Activated CD8-positive, alpha-beta memory T cell treated with anti-CD3 and anti-CD28 coated beads, Interleukin-2, amount 50 U/mL, for 4 hours (primary cell): Measurements from ENCODE around the gene PARM1.

Source experiments
- DNase-seq: peaks from one replicate; pipeline ENCODE4 v3.0.0-alpha.2; 2020

PARM1 gene

DNA sequence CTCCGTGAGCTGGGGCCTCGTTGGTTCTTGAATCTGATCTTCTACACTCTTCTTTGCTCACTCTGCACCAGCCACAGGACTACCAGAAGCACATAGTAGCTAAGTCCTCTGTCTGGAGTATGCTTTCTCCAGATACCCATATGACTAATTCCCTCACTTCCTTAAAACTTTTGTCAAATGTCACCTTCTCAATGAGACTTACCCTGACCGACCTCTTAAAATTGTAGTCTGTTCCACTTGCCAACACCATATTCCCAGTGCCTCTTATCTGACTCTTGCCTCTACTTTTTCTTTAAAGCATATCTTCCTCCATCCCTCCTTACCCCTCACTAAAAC lies 10.0 kb downstream of the PARM1 start:
- DNase-seq: no peak

DNA sequence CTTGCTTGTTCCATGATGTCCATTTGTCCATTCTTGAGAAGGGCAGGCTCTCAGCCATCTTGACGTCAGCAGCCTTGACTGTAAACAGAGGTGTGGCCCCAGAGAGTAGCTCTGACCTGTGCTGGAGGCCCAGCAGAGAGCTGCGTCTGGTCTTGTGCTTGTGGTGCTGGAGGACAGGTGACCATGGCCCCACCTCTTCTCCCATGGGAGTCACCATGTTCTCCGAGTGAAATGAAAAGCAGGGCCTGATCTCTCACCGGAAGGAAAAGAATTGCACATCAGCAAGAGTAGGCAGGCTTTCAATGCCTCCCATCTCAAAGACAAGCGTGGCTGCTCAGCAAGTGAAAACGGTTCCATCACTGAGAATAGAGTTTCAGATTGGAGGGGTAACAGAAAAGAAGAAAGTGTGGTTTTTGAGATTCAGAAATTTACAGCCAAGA lies 11.5 kb downstream of the PARM1 start:
- DNase-seq: no peak

GRCh38 chr4:74946196-74946595 lies 13.3 kb downstream of the PARM1 start:
- no peak for DNase-seq

DNA sequence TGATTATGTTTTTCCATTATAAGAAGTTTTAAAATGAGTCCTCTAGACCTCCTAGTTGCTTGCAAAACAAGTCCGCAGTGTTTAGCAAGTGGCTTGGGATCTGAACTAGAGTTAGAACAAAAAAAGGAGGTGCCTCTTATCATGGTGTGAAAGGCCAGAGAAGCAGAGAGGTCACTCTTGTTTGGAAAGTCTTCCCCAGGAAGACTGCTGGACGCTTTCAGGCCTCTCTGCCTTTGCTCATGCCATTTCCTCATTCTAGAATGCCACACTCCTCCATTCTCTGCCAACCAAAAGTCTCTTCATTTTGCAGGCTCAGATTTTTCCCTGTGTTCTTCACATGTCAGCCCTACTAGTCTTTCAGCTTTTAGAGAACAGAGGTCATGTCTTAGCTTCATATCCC lies 14.9 kb downstream of the PARM1 start:
- no peak for DNase-seq

GRCh38 chr4:74948236-74948635 lies 15.3 kb downstream of the PARM1 start:
- no peak for DNase-seq

DNA sequence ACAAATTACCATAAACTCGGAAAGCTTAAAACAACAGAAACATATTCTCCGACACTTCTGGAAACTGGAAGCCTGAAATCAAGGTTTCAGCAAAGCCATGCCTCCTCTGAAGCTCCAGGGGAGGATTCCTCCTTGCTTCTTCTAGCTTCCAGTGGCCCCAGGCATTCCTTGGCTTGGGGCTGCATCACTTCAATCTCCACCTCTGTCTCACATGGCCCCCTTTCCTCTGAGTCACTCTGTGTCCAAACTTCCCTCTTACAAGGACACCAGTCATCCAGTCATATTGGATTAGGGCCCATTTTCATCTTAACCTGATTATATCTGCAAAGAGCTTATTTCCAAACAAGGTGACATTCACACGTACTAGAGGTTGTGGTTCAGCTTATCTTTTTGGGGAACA lies 17.3 kb downstream of the PARM1 start:
- DNase-seq: no peak

- DNase-seq: no peak
Measured at GRCh38 chr4:74950882-74951281, 18.0 kb downstream of the PARM1 start.

GRCh38 chr4:74953647-74954046 lies 20.7 kb downstream of the PARM1 start:
- DNase-seq: no peak

DNA sequence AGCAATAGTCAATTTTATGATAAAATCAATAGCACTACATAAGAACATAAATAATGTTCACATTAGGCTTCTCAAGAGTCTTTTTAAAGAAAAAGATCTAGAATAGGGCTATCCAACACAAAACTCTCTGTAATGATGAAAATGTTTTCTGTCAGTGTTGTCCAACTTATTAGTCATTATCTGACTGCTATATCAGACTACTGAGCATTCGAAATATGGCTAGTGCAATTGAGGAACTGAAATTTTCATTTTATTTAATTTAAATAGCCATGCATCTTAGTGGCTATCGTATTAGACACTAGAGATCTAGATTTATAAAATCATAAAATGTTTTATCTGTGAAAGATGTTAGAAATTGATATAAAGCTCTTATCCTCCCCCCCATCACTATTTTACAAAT lies 26.0 kb downstream of the PARM1 start:
- DNase-seq: no peak

- no peak for DNase-seq
Measured at GRCh38 chr4:74961230-74961629, 28.3 kb downstream of the PARM1 start.

- no peak for DNase-seq
Measured at GRCh38 chr4:74962584-74962983, 29.7 kb downstream of the PARM1 start.

- DNase-seq: no peak
Measured at GRCh38 chr4:74964311-74964710, 31.4 kb downstream of the PARM1 start.

GRCh38 chr4:74967324-74967723 lies 34.4 kb downstream of the PARM1 start:
- no peak for DNase-seq

DNA sequence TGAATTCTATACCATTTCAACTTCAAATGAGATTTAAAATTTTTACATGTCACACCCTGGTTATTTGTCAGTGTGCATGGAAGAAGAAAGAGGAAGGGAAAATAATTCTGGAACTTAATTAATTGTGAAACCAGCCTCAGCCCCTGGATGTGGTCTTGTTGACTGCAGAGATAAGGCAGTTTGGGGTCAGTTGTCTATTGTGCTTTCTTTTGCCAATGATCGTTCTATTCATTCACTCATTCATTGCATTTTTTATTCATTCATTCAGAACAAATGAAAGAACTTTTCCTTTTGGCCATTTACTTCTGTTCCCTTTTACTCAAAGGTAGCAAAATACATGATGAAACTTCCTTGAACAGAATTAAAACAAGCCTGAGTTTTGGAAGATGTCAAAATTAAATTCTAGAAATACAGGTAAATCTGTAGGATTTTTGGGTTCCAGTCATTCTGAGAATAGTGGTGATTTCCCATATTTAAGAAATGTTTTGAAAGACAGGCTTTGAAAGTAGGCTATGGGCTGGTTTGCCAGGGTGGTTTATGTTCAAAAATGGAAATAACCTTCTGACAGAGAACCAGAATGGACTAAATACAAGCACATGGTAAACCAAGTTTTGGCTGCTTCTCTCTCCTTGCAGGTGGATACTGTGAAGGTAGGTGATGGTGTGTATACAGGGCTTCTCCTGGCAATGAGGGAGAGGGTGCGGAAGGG lies 35.7 kb downstream of the PARM1 start:
- DNase-seq: no peak

GRCh38 chr4:74969507-74970474 lies 36.9 kb downstream of the PARM1 start:
- DNase-seq: no peak

DNA sequence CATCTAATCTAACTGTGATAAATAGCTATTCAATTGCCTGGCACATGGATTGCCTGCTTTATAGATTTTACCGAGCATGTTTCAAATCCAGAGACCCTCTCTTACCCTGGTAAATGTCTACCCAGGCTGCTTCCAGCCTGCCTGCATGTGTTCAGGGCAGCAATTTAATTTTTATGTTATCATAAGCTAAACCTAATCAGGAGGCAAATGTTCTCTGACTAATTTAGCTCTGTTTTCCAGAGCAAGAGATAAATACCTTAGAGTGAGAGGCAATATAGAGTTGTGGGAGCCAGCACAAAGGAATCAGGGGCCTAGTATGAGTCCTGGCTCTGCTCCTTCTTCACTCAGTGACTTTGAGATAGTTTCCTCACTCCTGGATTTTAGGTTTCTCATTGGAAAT lies 37.7 kb downstream of the PARM1 start:
- no peak for DNase-seq

DNA sequence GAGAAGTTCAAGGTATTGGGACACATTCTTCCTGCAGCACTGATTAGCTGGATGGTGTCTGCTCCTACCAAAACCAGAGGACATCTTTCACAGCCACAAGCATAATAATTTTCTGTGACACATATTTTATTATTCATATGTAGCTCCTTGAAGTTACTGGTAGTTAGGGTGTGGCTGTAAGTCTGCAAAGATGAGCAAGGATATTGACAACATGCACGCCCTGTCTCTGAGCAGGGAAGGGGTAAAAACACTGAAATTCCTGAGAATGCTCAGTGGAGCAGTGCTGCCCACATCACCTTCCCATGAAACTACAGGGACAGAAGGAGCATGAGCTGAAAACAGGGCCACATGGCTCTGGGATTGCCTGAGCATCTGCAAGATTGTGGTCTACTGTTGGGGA lies 38.9 kb downstream of the PARM1 start:
- DNase-seq: no peak

DNA sequence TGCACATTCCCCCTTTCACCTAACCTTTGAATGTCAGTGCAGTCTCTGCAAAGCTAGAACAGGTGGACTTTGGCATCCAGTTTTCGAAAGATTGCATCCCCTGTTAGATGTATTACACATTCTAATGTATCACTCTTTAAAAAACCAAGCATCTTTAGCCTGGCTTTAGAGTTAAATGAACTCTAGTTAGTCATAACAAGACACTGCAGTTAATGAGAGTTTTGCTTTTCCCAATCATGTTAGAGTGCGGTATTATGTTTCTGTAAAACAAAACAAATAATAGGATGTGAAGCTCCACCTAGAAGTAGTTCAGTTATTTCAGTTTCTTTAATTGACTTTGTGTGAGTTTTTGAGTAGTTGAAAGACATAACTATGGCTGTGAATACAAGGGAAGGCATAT lies 42.2 kb downstream of the PARM1 start:
- DNase-seq: no peak

- no peak for DNase-seq
Measured at GRCh38 chr4:74975848-74976824, 43.2 kb downstream of the PARM1 start.

DNA sequence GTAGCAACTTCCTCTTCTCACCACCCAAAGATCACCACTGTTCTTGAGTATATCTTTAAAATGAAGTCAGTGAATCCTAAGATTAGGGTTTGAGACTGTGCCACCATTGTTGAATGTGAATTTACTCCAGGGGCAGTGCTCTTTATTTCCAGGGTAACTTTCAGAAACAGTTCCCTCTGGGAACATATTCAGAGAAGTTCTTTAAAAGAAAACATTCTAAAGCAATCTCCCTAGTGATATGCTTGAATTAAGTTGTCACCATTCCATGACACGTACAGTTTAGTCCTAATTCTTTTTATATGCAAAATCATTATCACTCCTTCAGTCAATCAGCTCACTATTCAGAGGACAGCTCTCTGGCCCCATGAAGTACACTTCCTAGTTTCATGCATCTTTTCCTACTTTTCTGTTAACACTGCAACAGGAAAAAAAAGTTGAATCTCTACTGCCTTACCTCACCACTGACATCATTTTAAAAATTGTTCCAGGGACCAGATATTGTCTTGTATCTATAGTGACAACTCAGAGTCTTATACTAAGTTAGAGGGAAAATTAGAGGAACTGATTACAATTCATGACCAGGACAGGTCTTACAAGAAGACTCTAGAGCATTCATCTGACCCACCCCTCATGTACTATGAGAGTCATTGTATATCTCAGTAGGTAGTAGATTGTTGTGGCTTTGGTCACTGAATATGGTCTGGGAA lies 49.8 kb downstream of the PARM1 start:
- DNase-seq: no peak

DNA sequence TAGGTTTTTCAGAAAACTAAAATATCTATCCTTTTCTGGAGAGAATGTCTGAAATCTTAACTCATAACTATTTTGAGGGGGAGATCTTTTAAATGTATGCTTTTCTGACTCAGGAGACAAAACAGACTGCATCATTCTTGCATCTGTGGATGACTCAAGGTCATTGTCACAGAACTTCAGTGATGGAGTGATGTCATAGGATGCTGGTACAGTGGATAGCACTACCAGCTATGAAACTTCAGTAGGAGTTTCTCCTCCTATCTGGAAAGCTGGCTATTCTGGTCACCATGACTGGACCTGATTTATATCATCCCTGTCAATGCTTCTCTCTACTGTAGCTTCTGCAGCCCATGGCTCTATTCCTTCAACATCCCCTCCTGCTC lies 50.3 kb downstream of the PARM1 start:
- DNase-seq: no peak

GRCh38 chr4:74990276-74990875 lies 57.5 kb downstream of the PARM1 start:
- DNase-seq: no peak
